PC-9 (cell line): ENCODE measurements around the gene TRMT13.

Experiments used
- EZH2 ChIP-seq: fragments of 200-600 bp; sonication (generic); IDR thresholded peaks from 2 replicates; pipeline ENCODE4 v1.8.0; 2017; ENCODE audit warnings: antibody characterized with exemption, low read depth
- TF ChIP-seq, protein P1 (sequence below): fragments of 200-600 bp; sonication (generic); conservative IDR thresholded peaks from 2 replicates; pipeline ENCODE4 v1.6.1; 2017; ENCODE audit warnings: mixed run types, antibody characterized with exemption, mild to moderate bottlenecking, moderate library complexity

DNA sequence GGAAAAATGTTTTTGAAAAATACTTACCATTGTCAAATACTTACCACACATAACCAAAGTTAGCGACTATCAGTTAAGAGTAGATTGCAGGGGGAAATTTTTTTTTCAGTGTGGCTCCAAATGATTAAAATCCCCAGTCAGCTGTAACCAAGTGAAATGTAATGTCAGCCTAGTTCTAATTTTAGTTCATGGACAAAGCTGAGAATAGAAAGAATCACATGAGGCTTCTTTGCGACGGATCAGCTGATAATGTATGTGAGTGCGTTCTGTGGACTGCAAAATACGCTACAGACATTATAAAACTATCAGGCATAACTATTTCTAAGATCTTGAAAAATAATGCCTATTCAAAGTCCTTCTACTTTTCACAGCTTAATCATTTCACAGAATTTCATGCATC is 45.1 kb downstream of the TRMT13 start, which contains the start of gene LRRC39:
- TF ChIP-seq, protein P1, sequence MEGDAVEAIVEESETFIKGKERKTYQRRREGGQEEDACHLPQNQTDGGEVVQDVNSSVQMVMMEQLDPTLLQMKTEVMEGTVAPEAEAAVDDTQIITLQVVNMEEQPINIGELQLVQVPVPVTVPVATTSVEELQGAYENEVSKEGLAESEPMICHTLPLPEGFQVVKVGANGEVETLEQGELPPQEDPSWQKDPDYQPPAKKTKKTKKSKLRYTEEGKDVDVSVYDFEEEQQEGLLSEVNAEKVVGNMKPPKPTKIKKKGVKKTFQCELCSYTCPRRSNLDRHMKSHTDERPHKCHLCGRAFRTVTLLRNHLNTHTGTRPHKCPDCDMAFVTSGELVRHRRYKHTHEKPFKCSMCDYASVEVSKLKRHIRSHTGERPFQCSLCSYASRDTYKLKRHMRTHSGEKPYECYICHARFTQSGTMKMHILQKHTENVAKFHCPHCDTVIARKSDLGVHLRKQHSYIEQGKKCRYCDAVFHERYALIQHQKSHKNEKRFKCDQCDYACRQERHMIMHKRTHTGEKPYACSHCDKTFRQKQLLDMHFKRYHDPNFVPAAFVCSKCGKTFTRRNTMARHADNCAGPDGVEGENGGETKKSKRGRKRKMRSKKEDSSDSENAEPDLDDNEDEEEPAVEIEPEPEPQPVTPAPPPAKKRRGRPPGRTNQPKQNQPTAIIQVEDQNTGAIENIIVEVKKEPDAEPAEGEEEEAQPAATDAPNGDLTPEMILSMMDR = no peak
- TF ChIP-seq EZH2 = no peak
